ENCODE results near the gene DKKL1.

Gene DKKL1

DNA sequence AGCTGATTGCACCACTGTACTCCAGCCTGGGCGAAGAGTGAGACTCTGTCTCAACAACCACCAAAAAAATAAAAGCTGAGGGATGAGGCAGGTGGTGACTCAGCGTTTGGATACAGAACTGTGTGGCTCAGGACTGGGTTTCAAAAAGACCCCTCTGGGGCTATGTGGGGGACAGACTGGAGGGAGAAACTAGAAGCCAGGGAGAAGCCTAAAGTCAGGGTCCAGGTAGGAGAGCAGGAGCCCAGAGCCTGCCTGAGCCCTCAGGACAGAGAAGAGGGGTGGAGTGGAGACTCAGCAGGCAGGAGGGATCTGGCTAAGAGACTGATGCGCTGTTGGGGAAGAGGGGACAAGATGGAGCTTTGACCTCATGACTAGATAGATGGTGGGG, 30.3 kb upstream of the DKKL1 start:
- Mint-ChIP-seq H3K27ac (no peak overlapping the region), H3K27me3 (ENCODE audit: low read depth) (peaks cover 3% of the 10 kb centered on the region), H3K4me1 (no peaks in the 10 kb centered on the region), H3K9me3 (no peaks in the 10 kb centered on the region), H3K4me3 (no peak overlapping the region), H3K36me3 (ENCODE audit: low read depth) (peaks cover 15% of the 10 kb centered on the region)
- TF ChIP-seq, protein P1, sequence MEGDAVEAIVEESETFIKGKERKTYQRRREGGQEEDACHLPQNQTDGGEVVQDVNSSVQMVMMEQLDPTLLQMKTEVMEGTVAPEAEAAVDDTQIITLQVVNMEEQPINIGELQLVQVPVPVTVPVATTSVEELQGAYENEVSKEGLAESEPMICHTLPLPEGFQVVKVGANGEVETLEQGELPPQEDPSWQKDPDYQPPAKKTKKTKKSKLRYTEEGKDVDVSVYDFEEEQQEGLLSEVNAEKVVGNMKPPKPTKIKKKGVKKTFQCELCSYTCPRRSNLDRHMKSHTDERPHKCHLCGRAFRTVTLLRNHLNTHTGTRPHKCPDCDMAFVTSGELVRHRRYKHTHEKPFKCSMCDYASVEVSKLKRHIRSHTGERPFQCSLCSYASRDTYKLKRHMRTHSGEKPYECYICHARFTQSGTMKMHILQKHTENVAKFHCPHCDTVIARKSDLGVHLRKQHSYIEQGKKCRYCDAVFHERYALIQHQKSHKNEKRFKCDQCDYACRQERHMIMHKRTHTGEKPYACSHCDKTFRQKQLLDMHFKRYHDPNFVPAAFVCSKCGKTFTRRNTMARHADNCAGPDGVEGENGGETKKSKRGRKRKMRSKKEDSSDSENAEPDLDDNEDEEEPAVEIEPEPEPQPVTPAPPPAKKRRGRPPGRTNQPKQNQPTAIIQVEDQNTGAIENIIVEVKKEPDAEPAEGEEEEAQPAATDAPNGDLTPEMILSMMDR (IDR thresholded peaks at IDR 0.05; ENCODE audit: unreplicated experiment in 3 of 3): no peak

- Mint-ChIP-seq H3K36me3 (ENCODE audit: low read depth) (peaks cover 11% of the 10 kb centered on the region), H3K9me3 (no peaks in the 10 kb centered on the region)
Observed at GRCh38 chr19:49333811-49334288, 29.8 kb upstream of the DKKL1 start.

GRCh38 chr19:49335071-49335783, 28.4 kb upstream of the DKKL1 start, which contains the start of gene CD37:
TSS of gene CD37 (plus strand) at chr19:49335406. CDS start at chr19:49335541, 135 bp downstream.
- H3K9me3 Mint-ChIP-seq: no peaks in the 10 kb centered on the region
- H3K27me3 Mint-ChIP-seq (ENCODE audit: low read depth): peaks cover 10% of the 10 kb centered on the region
- TF ChIP-seq, protein P1 (IDR thresholded peaks at IDR 0.05; ENCODE audit: unreplicated experiment in 3 of 3): no peak
- H3K36me3 Mint-ChIP-seq (ENCODE audit: low read depth): peaks cover 10% of the 10 kb centered on the region
- peak within 1 kb of the TSS in 1 of 3 experiments; percentile 35 for H3K4me3 Mint-ChIP-seq
- H3K27ac Mint-ChIP-seq: no peak within 1 kb of the TSS
- H3K4me1 Mint-ChIP-seq: peaks cover 10% of the 10 kb centered on the region

More at GRCh38 chr19:49333811-49334288, 29.8 kb upstream of the DKKL1 start:
- no peak overlapping the region for H3K27ac Mint-ChIP-seq
- H3K4me3 Mint-ChIP-seq: no peak overlapping the region
- TF ChIP-seq, protein P1 (IDR thresholded peaks at IDR 0.05; ENCODE audit: unreplicated experiment in 3 of 3): no peak
- peaks cover 7% of the 10 kb centered on the region for H3K27me3 Mint-ChIP-seq (ENCODE audit: low read depth)
- H3K4me1 Mint-ChIP-seq: peaks cover 4% of the 10 kb centered on the region

GRCh38 chr19:49335784-49336481, 27.7 kb upstream of the DKKL1 start:
- no peak overlapping the region for H3K4me3 Mint-ChIP-seq
- TF ChIP-seq, protein P1 (IDR thresholded peaks at IDR 0.05; ENCODE audit: unreplicated experiment in 3 of 3): no peak
- H3K27me3 Mint-ChIP-seq (ENCODE audit: low read depth): peaks cover 12% of the 10 kb centered on the region
- no peaks in the 10 kb centered on the region for H3K9me3 Mint-ChIP-seq
- H3K27ac Mint-ChIP-seq: no peak overlapping the region
- peaks cover 14% of the 10 kb centered on the region for H3K36me3 Mint-ChIP-seq (ENCODE audit: low read depth)
- peaks cover 15% of the 10 kb centered on the region for H3K4me1 Mint-ChIP-seq

- Mint-ChIP-seq H3K36me3 (ENCODE audit: low read depth) (peaks cover 19% of the 10 kb centered on the region), H3K27ac (no peak overlapping the region), H3K27me3 (ENCODE audit: low read depth) (peaks cover 12% of the 10 kb centered on the region), H3K4me1 (peaks cover 15% of the 10 kb centered on the region), H3K9me3 (no peaks in the 10 kb centered on the region), H3K4me3 (peak overlapping the region in 1 of 3 experiments; percentile 31)
- TF ChIP-seq, protein P1 (IDR thresholded peaks at IDR 0.05; ENCODE audit: unreplicated experiment in 3 of 3): no peak
Observed at GRCh38 chr19:49336482-49337266, 27.0 kb upstream of the DKKL1 start.

Data from nephron (organoid).